Stimulated activated CD4-positive, alpha-beta T cell treated with anti-CD3 and anti-CD28 coated beads, Interleukin-12 subunit alpha, Interleukin-12 subunit beta, amount 100 ng/mL, for 24 hours (primary cell): ENCODE data around the gene RHOT2.

Experiments
- DNase-seq, 2 experiments: peaks; one replicate each; pipeline ENCODE4 v3.0.0-alpha.2; 2020; ENCODE audit warnings: low read depth in 2 of 2

RHOT2 gene

DNA sequence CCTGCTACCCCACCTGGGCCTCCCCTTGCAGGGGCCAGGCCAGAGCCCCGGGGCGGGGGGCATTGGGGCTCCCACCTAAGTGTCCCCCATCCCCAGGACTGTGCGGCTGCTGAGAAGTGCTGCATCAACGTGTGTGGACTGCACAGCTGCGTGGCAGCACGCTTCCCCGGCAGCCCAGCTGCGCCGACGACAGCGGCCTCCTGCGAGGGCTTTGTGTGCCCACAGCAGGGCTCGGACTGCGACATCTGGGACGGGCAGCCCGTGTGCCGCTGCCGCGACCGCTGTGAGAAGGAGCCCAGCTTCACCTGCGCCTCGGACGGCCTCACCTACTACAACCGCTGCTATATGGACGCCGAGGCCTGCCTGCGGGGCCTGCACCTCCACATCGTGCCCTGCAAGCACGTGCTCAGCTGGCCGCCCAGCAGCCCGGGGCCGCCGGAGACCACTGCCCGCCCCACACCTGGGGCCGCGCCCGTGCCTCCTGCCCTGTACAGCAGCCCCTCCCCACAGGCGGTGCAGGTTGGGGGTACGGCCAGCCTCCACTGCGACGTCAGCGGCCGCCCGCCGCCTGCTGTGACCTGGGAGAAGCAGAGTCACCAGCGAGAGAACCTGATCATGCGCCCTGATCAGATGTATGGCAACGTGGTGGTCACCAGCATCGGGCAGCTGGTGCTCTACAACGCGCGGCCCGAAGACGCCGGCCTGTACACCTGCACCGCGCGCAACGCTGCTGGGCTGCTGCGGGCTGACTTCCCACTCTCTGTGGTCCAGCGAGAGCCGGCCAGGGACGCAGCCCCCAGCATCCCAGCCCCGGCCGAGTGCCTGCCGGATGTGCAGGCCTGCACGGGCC lies 35.2 kb upstream of the RHOT2 start:
- DNase-seq = no peak

DNA sequence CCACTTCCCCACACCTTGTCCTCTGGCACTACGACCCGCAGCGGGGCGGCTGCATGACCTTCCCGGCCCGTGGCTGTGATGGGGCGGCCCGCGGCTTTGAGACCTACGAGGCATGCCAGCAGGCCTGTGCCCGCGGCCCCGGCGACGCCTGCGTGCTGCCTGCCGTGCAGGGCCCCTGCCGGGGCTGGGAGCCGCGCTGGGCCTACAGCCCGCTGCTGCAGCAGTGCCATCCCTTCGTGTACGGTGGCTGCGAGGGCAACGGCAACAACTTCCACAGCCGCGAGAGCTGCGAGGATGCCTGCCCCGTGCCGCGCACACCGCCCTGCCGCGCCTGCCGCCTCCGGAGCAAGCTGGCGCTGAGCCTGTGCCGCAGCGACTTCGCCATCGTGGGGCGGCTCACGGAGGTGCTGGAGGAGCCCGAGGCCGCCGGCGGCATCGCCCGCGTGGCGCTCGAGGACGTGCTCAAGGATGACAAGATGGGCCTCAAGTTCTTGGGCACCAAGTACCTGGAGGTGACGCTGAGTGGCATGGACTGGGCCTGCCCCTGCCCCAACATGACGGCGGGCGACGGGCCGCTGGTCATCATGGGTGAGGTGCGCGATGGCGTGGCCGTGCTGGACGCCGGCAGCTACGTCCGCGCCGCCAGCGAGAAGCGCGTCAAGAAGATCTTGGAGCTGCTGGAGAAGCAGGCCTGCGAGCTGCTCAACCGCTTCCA lies 34.4 kb upstream of the RHOT2 start:
- no peak for DNase-seq

DNA sequence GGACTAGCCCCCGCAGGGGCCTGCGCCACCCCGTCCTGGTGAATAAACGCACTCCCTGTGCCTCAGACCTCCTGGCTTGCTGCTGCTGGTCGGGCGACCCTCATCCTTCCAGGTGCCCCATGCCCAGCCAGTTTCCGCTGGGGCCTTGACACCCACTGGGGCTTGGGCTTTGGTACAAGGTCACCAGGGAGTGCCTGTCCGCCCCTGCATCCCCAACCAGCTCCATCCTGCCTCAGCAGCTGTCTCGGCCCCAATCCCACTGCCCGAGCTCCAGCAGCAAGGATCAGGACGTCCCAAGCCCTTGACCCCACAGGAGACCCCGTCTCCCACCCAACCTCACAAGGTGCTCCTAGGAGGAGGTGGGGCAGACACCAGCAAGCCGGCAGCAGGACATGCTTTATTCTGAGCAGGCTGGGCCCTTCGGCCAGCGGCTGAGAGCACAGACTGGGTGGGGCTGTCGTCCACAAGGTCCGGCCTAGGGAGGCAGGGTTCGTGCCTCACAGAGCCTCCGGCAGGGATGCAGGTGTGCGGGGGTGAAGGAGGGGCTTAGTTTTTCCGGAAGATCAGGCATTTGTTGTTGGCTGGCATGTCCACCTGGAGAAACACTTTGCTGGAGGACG lies 33.8 kb upstream of the RHOT2 start:
- no peak for DNase-seq

DNA sequence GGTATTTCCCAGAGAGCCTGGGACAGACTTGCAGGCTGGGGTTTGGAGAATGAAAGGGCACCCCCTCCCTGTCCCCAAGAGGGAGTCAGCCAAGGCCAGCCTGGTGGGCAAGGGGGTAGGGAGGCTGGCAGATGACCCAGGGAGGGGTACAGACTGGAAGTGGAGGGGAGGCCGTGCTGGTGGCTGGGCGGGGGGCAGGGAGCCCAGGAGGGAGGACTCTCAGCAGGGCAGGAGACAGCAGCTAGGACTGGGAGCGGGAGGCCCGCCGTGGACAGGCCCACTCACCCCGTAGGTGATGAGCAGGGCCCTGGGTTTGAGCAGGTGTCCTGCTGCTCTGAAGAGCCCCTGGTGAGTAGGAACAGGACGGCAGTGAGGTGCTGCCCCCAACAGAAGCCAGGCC lies 32.9 kb upstream of the RHOT2 start:
- no peak for DNase-seq

DNA sequence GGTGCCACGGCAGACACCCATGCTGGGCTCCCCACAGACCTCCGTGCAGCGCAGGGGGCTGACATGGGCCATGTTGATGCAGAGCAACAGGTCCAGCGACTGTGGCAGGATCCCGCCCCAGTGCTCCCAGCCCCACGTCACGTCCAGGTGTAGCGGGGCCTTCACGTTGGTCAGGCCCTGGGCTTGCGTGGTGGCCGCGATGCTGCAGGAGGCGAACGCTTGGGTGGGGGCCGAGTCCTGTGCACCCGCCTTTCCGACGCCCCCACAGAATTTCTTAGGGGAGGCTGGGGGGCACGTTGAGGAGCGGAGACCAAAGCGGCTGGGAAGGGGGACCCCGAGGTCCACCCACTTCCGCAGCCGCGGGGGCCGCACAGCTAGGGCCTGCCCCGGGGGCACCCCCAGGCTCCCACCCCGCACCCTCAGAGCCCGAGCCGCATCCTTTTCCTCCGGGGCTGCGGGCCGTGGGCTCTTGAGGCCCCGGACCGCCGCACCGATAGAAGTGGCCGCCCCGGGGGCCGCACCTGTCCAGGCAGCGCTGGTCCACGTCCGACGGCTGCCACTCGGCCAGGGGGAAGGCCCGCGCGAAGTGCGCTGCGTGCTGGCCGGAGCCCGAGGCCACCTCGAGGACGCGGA lies 32.2 kb upstream of the RHOT2 start:
- no peak for DNase-seq

DNA sequence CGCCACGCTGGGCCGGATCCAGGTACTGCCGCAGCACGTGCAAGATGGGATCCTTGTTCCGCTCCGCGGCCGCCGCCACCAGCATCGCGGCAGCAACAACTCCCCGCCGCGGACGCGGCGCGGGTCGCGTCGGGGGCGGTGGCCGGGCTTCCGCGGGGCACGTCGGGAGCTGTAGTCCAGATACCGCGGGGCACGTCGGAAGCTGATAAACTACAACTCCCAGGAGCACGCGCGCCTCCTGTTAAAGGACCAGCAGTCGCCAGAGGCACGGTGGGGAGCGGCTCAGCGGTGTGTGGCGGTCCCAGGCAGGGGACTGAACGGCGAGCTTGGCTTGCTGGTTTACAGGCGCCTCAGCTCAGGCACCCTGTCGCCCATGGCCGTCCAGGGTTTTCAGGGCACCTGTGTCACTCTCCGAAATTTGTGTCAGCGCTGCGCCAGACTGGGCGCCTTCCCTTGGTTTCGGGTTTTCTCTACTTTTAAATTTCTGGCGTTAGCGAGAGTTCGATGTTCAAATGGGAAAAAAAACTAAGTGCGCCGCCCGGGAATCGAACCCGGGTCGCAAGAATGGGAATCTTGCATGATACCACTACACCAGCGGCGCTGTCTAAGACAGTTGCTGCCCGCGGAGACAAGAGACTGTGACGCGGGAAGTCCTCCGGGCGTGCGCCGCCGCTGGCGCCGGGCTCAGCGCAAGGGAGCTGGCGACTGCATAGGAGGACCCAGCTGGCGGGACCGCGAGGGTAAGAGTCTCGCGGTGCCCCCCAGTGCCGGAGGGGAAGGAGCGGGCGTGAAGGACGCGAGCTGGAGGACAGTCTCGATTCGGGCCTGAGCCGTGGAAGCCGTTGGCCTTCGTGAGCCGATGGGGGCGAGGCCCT lies 31.5 kb upstream of the RHOT2 start, which contains the start of gene METTL26:
Gene METTL26, minus strand, starts transcription at position 100 of the 875 bp plus-strand sequence. Its CDS starts 15 bp downstream, at position 85.
- DNase-seq = peak; percentile 89 to 90

DNA sequence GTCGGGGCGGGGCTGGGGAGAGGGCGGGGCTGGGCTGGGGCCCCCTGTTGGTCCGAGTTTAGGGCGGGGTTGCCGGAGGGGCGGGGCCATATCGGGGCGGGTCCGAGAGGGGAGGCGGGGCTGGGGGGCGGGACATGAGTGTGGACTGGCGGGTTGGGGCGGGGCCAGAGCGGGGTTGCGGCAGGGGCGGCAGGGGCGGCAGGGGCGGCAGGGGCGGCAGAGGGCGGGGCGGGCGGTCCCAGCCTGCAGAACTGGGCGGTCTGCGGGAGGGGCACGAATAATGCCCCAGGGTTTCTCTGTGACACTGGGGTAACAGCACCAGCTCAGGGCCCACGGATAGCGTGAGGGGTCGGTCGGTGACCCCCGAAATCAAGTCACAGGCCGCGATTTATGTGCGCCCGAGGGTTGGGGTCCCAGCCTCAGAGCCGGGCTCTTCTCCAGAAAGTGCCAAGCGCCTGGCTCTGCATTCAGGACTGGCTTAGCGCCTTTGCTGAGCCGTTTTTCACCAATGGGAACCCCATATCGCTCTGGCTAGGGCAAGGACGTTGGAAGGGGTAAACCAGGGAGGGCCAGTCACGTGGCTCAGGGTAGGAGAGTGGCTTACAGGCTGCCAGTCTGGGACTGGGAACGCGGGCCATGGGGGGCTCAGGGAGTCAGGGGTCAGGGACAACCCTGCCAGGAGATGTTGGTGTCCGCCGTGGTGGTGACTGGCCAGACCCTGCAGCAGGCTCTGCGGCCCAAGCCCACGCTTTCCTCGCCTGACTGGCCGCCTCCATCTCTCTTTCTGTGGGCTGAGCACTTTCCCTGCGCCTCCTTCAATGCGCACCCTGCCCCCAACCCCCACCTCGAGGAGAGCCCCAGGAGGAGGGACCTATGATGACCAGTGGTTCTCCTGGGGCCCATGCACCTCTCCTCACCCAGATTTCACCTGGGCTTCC lies 30.6 kb upstream of the RHOT2 start:
- DNase-seq = peak; percentile 85 to 87

DNA sequence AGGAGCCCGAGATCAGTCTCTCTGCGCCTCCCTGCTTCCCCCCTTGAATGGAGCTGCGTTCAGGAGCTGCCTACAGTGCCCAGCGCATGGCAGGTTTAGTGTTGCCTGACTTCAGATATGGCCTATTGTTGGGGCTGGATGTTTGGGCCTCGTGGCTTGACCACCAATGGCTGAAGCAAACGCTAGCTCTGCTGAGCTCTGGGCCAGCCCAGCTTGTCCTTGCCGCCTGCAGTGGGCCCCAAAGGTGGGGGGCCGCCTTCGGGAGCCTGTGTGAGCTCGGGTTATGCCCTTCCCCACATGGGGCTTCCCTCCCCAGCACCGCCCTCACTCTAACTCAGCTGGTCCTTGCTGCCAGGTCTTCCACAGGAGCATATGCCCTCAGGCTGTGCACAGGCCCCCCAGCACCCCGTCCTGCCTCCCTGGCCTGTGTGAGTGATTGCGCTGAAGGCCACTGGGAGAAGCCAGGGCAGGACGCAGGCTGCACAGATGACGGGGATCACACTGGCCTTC lies 29.8 kb upstream of the RHOT2 start:
- DNase-seq = no peak

DNA sequence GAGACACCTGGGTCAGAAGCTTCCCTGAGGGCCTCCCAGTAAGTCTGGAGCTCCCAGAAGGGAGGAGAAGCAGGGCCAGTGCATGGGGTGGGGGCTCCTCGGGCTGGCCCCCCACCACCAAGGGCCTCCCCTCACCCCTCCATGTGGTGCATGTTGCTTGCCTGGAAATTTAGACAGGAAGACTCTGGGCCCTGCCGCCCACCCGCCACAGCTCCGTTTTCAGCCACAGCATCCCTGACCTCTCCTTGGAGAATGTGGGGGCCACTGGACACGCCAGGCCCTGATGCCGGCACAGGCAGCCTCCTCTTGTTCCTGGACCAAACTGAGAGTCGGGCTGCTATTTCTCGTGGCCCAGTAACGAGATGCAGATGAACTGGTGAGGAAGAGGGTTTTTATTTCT lies 29.1 kb upstream of the RHOT2 start:
- no peak for DNase-seq

DNA sequence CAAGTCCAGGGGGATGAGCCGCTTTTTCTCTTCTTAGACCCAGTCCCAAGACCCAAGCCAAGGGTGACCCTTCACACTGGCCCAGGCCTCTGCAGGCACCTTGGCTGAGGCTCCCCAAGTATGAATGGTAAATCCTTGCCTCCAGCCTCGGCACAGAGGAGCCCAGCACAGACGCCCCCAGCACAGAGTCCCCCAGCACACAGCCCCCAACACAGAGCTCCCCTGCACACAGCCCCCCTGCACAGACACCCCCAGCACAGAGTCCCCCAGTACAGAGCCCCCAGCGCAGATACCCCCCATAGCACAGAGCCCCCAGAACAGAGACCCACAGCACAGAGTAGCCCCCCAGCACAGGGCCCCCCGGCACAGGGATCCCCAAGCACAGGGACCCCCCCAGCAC lies 27.3 kb upstream of the RHOT2 start:
- no peak for DNase-seq

DNA sequence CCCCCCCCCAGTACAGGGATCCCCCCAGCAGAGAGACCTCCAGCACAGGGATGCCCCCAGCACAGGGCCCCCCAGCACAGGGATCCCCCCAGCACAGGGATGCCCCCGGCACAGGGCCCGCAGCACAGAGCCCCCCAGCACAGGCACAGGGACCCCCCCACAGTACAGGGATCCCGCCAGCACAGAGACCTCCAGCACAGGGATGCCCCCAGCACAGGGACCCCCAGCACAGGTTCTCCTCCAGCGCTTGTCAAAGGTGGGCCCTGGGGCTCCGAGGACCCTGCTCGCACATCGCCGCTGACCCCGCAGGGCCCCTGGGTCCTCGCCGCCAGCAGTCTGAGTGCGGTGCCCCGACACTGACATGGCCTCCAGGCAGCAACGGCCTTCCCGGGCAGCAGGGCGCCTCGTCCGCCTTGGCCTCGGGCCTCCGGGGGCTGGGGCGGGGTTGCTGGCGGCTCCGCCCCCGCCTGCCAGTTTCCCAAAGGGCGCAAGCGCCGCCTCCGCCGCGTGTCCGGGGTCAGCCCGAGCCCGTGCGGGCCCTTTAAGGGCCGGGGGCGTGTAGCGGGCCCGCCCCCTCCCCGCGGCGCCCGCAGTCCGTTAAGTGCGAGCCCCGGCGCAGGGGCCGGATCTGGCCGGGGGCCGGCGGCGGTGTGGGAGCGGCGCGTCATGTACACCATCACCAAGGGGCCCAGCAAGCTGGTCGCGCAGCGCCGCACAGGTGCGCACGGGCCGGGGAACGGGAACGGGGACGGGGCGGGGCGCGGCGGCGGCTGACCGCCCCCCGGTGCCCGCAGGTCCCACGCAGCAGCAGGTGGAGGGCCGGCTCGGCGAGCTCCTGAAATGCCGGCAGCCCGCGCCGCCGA lies 26.4 kb upstream of the RHOT2 start, which contains the start of gene MCRIP2:
Gene MCRIP2, plus strand, starts transcription at position 503 of the 863 bp plus-strand sequence. Its CDS starts 164 bp downstream, at position 667.
- peak; percentile 58 to 79 for DNase-seq

DNA sequence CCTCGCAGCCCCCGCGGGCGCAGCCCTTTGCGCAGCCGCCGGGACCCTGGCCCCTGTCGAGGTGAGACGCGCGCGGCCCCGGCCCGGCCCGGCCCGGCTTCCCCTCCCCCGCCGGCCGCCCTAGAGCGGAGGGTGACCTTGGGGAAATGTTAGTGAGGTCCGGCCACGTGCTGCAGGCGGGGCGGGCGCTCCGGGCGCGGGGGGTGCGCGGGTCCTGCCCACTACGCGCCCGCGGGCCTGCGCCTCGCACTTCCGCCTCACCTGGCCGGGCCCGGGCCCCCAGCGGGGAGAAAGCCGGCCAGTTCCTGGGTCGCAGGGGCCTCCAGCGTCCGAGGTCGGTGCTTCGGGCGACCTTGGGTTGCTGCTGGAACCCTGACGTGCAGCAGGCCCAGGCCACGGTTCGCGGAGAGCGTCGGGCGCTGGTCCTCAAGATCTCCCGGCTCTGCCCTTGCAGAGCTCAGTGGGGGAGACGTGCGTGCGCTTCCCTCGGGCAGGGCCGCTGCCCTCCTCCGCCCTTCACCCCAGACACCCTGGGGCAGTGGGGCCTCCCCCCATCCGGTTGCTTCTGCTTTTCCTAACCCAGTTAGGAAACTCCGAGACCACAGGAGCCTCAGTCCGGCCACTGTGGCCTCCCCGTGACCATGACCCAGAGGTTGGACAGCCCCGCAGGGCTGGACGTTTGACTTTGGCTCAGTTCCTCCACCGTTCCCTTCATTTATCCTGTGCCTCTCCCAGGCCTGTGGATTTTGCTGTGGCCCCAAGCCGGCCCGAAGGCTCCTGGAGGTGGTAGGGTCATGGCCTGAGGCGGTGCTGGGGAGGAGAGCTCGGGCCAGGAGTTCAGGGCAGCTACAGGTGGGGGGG lies 25.5 kb upstream of the RHOT2 start:
- peak in 1 of 2 experiments; percentile 35 for DNase-seq

DNA sequence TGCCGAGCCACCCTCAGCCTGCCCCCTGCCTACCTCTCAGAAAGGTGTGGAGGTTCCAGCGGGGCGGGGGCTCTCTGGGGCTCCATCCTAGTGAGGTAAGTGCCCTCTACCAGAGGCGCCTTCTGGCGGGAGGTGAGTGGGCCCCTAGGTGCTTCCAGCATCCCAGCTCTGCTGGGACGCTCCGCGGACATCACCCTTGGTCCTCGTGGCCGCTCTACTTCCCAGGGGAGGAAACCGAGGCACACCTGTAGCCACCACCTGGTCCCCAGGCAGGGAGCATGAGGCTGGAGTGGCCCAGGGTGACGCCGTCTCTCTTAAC lies 24.9 kb upstream of the RHOT2 start:
- DNase-seq = no peak

DNA sequence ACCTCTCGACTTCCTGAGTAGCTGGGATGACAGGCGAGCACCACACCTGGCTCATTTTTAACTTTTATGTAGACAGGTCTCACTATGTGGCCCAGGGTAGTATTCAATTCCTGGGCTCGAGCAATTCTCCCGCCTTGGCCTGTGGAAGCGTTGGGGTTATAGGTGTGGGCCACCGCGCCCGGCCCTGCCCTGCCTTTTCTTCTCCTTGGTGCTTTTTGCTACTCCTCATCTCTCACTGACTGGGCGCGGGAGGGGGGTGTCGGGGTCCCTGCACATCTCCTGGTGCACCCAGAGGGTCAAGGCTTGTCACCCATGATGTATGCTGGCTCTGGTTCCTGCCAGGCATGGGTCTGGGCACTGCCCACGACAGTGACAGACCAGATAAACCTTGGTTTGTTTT lies 23.4 kb upstream of the RHOT2 start:
- no peak for DNase-seq

DNA sequence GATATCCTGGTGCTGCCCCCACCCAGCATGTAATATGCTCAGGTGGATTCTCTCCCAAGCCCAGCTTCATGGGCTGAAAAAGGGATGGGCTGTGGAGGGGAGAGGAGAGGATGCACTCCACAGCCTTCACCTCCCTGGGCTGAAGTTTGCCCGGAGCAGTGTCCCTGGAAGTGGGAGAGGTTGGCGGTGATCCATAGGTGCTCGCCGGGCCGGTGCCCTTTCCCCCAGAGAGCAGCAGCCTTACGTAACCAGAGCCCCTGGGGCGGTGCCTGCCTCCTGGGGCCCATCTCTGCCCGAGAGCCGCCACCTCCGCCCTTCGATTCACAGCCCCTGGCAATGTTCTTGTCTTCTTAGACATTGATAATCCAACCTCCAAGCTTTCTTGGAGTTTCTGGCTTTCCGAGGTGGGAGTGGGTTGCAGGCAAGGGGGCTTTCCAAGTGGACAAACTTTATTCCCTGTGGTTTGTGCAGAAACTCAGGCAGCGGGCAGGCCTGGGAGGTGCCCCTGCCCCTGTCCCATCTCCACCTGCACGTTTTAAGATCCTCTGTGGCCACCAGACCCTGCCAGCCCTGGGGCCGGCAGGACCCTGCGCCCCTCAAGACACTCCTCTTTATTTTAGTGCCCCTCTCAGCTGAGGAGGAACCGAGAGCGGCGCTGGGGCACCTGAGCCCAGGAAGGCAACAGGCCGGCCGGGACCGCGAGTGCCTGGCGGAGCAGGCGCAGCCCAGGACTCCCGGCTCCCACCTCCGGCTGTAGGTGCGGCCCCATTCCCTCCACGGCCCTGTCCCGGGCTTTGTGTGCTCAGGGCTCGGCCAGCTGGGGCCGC lies 21.9 kb upstream of the RHOT2 start:
- DNase-seq = no peak

DNA sequence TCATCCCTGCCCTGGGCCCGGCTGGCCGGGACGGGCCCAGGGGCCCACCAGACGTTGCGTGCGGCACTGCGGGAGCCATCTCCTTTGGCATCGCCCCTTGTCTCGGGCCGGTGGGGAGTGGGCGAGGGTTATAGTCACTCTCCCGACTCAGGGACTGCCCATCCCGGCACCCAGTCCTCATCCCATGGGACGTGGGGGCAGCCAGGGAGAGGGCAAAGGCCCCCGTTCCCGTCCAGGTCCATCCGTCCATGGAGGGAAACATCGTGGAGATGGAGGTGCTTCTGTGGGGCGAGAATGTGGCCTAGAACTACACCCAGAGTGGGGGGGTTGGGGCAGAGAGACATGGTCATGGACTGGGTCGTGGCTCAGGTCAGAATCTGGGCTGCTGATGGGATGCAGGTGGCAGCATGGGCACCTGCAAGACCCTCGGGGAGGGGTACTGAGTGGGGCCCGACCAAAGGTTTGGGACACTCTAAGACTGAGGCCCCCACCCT lies 21.2 kb upstream of the RHOT2 start:
- DNase-seq = no peak
